Measurements from ENCODE around the gene LPIN1. TPM values are rescaled to one million over a fixed set of nuclear protein-coding genes. Genes with fewer than 3 reads are reported as not detected.

Gene LPIN1
- total and polyA plus RNA-seq, 2 of the 13 experiments (the other 11 are each of a cell fraction or from before 2014, with no cell fraction given): 9.7 to 19.4 TPM

GRCh38 chr2:11829947-11830707, 83.7 kb downstream of the LPIN1 start (continued):
- 0 out of 2 replicates have a peak, but pooled peaks have one; percentile 25 for TF ChIP-seq DNMT3B (CRISPR knock-in tag; conservative IDR thresholded peaks at IDR 0.05)
- TF ChIP-seq RCOR2 (CRISPR knock-in tag; IDR thresholded peaks at IDR 0.05): peak; percentile 70; the same call in 1 of the 2 replicates
- peak; percentile 87 for TF ChIP-seq MED1 (CRISPR knock-in tag; IDR thresholded peaks at IDR 0.05)
- TF ChIP-seq POLR2AphosphoS5 (IDR thresholded peaks at IDR 0.05; ENCODE audit: low read depth, low read length): peak; percentile 60; the same call in 1 of the 2 replicates
- peak; percentile 74; the same call in 1 of the 2 replicates for TF ChIP-seq ZNF788 (CRISPR knock-in tag; IDR thresholded peaks at IDR 0.05; ENCODE audit: borderline replicate concordance)
- peak; percentile 39; the same call in 1 of the 2 replicates for TF ChIP-seq ZNF263 (CRISPR knock-in tag; IDR thresholded peaks at IDR 0.05)
- no peak; the same call in 1 of the 2 replicates for TF ChIP-seq GZF1 (CRISPR knock-in tag; IDR thresholded peaks at IDR 0.05)
- TF ChIP-seq CBFB (CRISPR knock-in tag; IDR thresholded peaks at IDR 0.05): peak; percentile 95
- peak; percentile 36; the same call in 1 of the 2 replicates for TF ChIP-seq ZMYM4 (CRISPR knock-in tag; IDR thresholded peaks at IDR 0.05)
- TF ChIP-seq ERF (CRISPR knock-in tag; IDR thresholded peaks at IDR 0.05): peak; percentile 35
- 0 out of 2 replicates have a peak, but pooled peaks have one; percentile 23 for TF ChIP-seq IRF1 (CRISPR knock-in tag; IDR thresholded peaks at IDR 0.05; ENCODE audit: low read depth)
- peak; percentile 18; the same call in 1 of the 2 replicates for TF ChIP-seq ZNF768 (CRISPR knock-in tag; IDR thresholded peaks at IDR 0.05)
- TF ChIP-seq EED (CRISPR knock-in tag; IDR thresholded peaks at IDR 0.05): peak; percentile 22; the same call in 1 of the 2 replicates
- peak; percentile 73 for TF ChIP-seq ZBTB38 (CRISPR knock-in tag; IDR thresholded peaks at IDR 0.05)
- 0 out of 2 replicates have a peak, but pooled peaks have one; percentile 53 for TF ChIP-seq ZNF574 (CRISPR knock-in tag; IDR thresholded peaks at IDR 0.05)
- peak; percentile 92 for TF ChIP-seq ASH2L (IDR thresholded peaks at IDR 0.05; ENCODE audit: insufficient read length, low read depth, low read length)
- peak; percentile 21; the same call in 1 of the 2 replicates for TF ChIP-seq MAFF (IDR thresholded peaks at IDR 0.05; ENCODE audit: low read depth, low read length)
- TF ChIP-seq LRRFIP1 (CRISPR knock-in tag; conservative IDR thresholded peaks at IDR 0.05): 0 out of 2 replicates have a peak, but pooled peaks have one; percentile 29
- TF ChIP-seq ARNT (IDR thresholded peaks at IDR 0.05): no peak
- TF ChIP-seq ETV6 (CRISPR knock-in tag; conservative IDR thresholded peaks at IDR 0.05): peak; percentile 65
- peak; percentile 90 for TF ChIP-seq POLR2G (IDR thresholded peaks at IDR 0.05; ENCODE audit: low read depth, low read length)
